ENCODE data around the gene SPDYA. TPM values are rescaled to one million over a fixed set of nuclear protein-coding genes. Genes with fewer than 3 reads are reported as not detected.

The SPDYA gene
- 0.14 to 0.25 TPM in 2 of 5 replicates, not detected in the others for total RNA-seq (2022; extraction: Qiagen RNA extraction; ENCODE audit: low read depth)

GRCh38 chr2:28810384-28811285 is at the start of gene SPDYA:
SPDYA (plus strand) TSS chr2:28810834; CDS start chr2:28816015, 5,181 bp downstream.

GRCh38 chr2:28870146-28870891 is 59.7 kb downstream of the SPDYA start, which contains the start of gene TRMT61B:
TRMT61B (minus strand) TSS chr2:28870309; CDS start chr2:28870277, 32 bp downstream.

GRCh38 chr2:28894470-28895188 is 84.0 kb downstream of the SPDYA start, which contains the start of gene WDR43:
WDR43 (plus strand) TSS chr2:28894667; CDS start chr2:28894699, 32 bp downstream.

Other genes with a start within 250 kb of the SPDYA start
- 70.3 to 120 TPM (median 112 TPM) in 5 replicates for gene PPP1CB, start 59.0 kb upstream of the SPDYA start, total RNA-seq (2022; extraction: Qiagen RNA extraction; ENCODE audit: low read depth)
- gene TRMT61B, start 59.5 kb downstream of the SPDYA start, total RNA-seq (2022; extraction: Qiagen RNA extraction; ENCODE audit: low read depth) = 11.9 to 18.8 TPM (median 16.4 TPM) in 5 replicates
- 76.7 to 102 TPM (median 87.5 TPM) in 5 replicates for gene WDR43, start 83.8 kb downstream of the SPDYA start, total RNA-seq (2022; extraction: Qiagen RNA extraction; ENCODE audit: low read depth)
- 0.09 to 0.20 TPM (median 0.18 TPM) in 4 of 5 replicates, not detected in the other for gene TOGARAM2, start 170.5 kb downstream of the SPDYA start, total RNA-seq (2022; extraction: Qiagen RNA extraction; ENCODE audit: low read depth)

Measured in A549 treated with RU486 at 1 μM for 4 hours (cell line).